K562 (cell line): Measurements from ENCODE around the gene NDUFAF3. TPM values are rescaled to one million over a fixed set of nuclear protein-coding genes. Genes with fewer than 3 reads are reported as not detected.

Experiments used
- ARID3B ChIP-seq: fragments of 250-450 bp; sonication (Bioruptor Pico); IDR thresholded peaks from 2 replicates; pipeline ENCODE4 v1.4.0; 2020; ENCODE audit warnings: borderline replicate concordance
- CHAMP1 ChIP-seq: fragments of 450-650 bp; IDR thresholded peaks from 2 replicates; pipeline ENCODE4 v1.6.1; 2016; ENCODE audit warnings: mild to moderate bottlenecking
- E2F1 ChIP-seq: sonication (generic); formaldehyde crosslinking; IDR thresholded peaks from 2 replicates; pipeline ENCODE4 v1.8.1; 2023; ENCODE audit warnings: mild to moderate bottlenecking, missing genetic modification reagents, moderate library complexity
- FIP1L1 ChIP-seq: fragments of 200-400 bp; formaldehyde crosslinking; IDR thresholded peaks from 2 replicates; pipeline ENCODE4 v1.6.1; 2018; ENCODE audit warnings: mild to moderate bottlenecking, low read depth, low read length; ENCODE audit not compliant: poor library complexity, severe bottlenecking
- GATA2 ChIP-seq: sonication (generic); formaldehyde crosslinking; IDR thresholded peaks from 2 replicates; pipeline ENCODE4 v1.4.0; 2020; ENCODE audit warnings: mild to moderate bottlenecking, missing genetic modification reagents
- GTF2A2 ChIP-seq: IDR thresholded peaks from 2 replicates; pipeline ENCODE4 v1.6.1; 2016; ENCODE audit warnings: mild to moderate bottlenecking, missing genetic modification characterization, missing compliant biosample characterization
- GTF2E2 ChIP-seq: fragments of 200-800 bp; sonication (Bioruptor generic); IDR thresholded peaks from 2 replicates; pipeline ENCODE4 v1.6.1; 2016; ENCODE audit warnings: missing genetic modification characterization, missing compliant biosample characterization
- HDAC3 ChIP-seq: fragments of 450-650 bp; IDR thresholded peaks from 2 replicates; pipeline ENCODE4 v1.6.1; 2018; ENCODE audit warnings: borderline replicate concordance, mild to moderate bottlenecking, moderate library complexity; ENCODE audit not compliant: partially characterized antibody
- HMG20A ChIP-seq: fragments of 450-650 bp; formaldehyde crosslinking; conservative IDR thresholded peaks from 2 replicates; pipeline ENCODE4 v1.4.0; 2020; ENCODE audit warnings: mild to moderate bottlenecking, mixed read lengths
- PBX2 ChIP-seq, 2 experiments: IDR thresholded peaks in 1 of 2; conservative IDR thresholded peaks in 1 of 2; 2 replicates each; pipeline ENCODE4 v1.6.1; 2016; ENCODE audit warnings: low read depth in 2 of 2, mild to moderate bottlenecking in 1 of 2, missing compliant biosample characterization in 1 of 2, missing genetic modification characterization in 1 of 2, moderate library complexity in 1 of 2
- SETDB1 ChIP-seq: IDR thresholded peaks from one replicate; pipeline ENCODE4 v1.6.1; 2012; ENCODE audit warnings: low read length, control low read depth, inconsistent platforms
- TAF15 ChIP-seq: fragments of 200-400 bp; formaldehyde crosslinking; IDR thresholded peaks from 2 replicates; pipeline ENCODE4 v1.6.1; 2017; ENCODE audit warnings: mild to moderate bottlenecking, low read depth, low read length, moderate library complexity
- TCF3 ChIP-seq: sonication (generic); formaldehyde crosslinking; IDR thresholded peaks from 2 replicates; pipeline ENCODE4 v1.4.0; 2020; ENCODE audit warnings: mild to moderate bottlenecking, missing genetic modification reagents
- U2AF1 ChIP-seq: fragments of 200-400 bp; formaldehyde crosslinking; optimal IDR thresholded peaks from 2 replicates; pipeline ENCODE3; 2017; ENCODE audit warnings: mild to moderate bottlenecking, low read depth, low read length, moderate library complexity
- USF1 ChIP-seq: sonication (generic); formaldehyde crosslinking; IDR thresholded peaks from 2 replicates; pipeline ENCODE4 v1.9.0; 2022; ENCODE audit warnings: mild to moderate bottlenecking, missing genetic modification reagents
- ZNF384 ChIP-seq: IDR thresholded peaks from 2 replicates; pipeline ENCODE4 v1.6.1; 2012; ENCODE audit warnings: low read depth, low read length, improper control_type of control experiment
- polyA plus RNA-seq, 8 experiments: library from polyadenylated mRNA; depleted of rRNA in 4 of 8; stranded (reverse) in 5 of 8; unstranded in 3 of 8; fragments of >200 nt; fragmentation: Nextera tagmentation in 2 of 8; fragmentation: Illumina TruSeq in 1 of 8; extraction: Ambion mirVana in 2 of 8; extraction: Trizol in 1 of 8; gene quantifications; 2 replicates each; pipeline versions ENCODE4 v1.2.1 to v1.2.3, GENCODE V29; 2011 to 2014; ENCODE audit warnings: inconsistent platforms in 1 of 8, missing spikeins in 1 of 8
- total RNA-seq, 7 experiments: library from RNA; depleted of rRNA in 6 of 7; stranded (reverse); fragments of >200 nt in 6 of 7; fragmentation: Illumina TruSeq in 2 of 7; extraction: Trizol in 2 of 7; gene quantifications; 2 replicates each; pipeline versions ENCODE4 v1.2.1 to v1.2.3, GENCODE V29; 2011 to 2021; ENCODE audit warnings: low replicate concordance in 1 of 7

NDUFAF3 gene
- total and polyA plus RNA-seq, 9 of the 15 experiments (the other 6 are each of a cell fraction or from before 2014, with no cell fraction given): 17.0 to 127 (median 36.3) TPM

- TF ChIP-seq PBX2 (CRISPR knock-in tag; IDR thresholded peaks at IDR 0.05; ENCODE audit: low read depth) (no peak), PBX2 (tag; conservative IDR thresholded peaks at IDR 0.05; ENCODE audit: low read depth) (no peak), FIP1L1 (peak; percentile 93), GTF2E2 (tag) (no peak; the same call in 1 of the 2 replicates), HMG20A (CRISPR knock-in tag) (no peak), GATA2 (CRISPR knock-in tag) (no peak), TAF15 (no peak), CHAMP1 (no peak), U2AF1 (peak; percentile 88), USF1 (CRISPR knock-in tag) (no peak; the same call in 1 of the 2 replicates), ARID3B (no peak), TCF3 (no peak; the same call in 1 of the 2 replicates), GTF2A2 (tag) (no peak), HDAC3 (no peak), ZNF384 (no peak), E2F1 (CRISPR knock-in tag) (peak; percentile 39; the same call in 1 of the 2 replicates), SETDB1 (no peak)
Measured at GRCh38 chr3:49021813-49022687, at the start of gene NDUFAF3 (continued).
